ENCODE data around the gene PILRA. TPM values are rescaled to one million over a fixed set of nuclear protein-coding genes. Genes with fewer than 3 reads are reported as not detected.

Gene PILRA
- total RNA-seq, 1 experiment from 2014 or later, result 3.2 TPM

DNA sequence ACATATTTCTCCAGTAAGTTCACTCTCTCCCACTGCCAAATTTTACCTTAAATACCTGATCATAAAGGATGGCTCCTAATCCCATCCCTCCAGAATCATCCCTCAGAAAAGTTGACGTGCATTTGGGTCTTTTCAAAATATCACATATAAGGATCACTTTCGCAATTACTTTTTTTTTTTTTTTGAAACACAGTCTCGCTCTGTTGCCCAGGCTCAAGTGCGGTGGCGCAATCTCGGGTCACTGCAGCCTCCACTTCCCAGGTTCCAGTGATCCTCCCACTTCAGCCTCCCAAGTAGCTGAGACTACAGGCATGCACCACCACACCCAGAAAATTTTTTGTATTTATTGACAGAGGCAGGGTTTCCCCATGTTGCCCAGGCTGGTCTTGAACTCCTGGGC is 37.8 kb downstream of the PILRA start:
- Histone ChIP-seq H3K9me3 (ENCODE audit: control insufficient read depth, low read depth, low read length) (no peaks in the 10 kb centered on the region), H3K9ac (ENCODE audit: extremely low read depth, insufficient read length, low read length) (no peak overlapping the region), H3K56ac (ENCODE audit: insufficient read length, low read depth, low read length) (no peak overlapping the region), H4K20me1 (ENCODE audit: control insufficient read depth, insufficient read depth, insufficient read length) (no peaks in the 10 kb centered on the region), H3K79me1 (ENCODE audit: insufficient read depth, low read depth, low read length, poor library complexity, severe bottlenecking) (no peaks in the 10 kb centered on the region), H2BK5ac (ENCODE audit: insufficient read length, low read length) (no peak overlapping the region), H2AK5ac (ENCODE audit: insufficient read length, low read length) (no peak overlapping the region), H3K27me3 (ENCODE audit: insufficient read depth, low read length) (no peaks in the 10 kb centered on the region), H2BK20ac (ENCODE audit: low read depth, low read length, poor library complexity, severe bottlenecking) (no peak overlapping the region), H3K79me2 (ENCODE audit: insufficient read depth, low read length) (no peaks in the 10 kb centered on the region), H2BK120ac (ENCODE audit: low read depth, low read length, poor library complexity, severe bottlenecking) (no peak overlapping the region), H3K27ac (ENCODE audit: insufficient read length, low read depth, low read length) (no peak overlapping the region), H4K5ac (ENCODE audit: insufficient read length, low read depth, low read length) (no peak overlapping the region), H3K14ac (ENCODE audit: insufficient read depth, low read length) (no peak overlapping the region), H3K23ac (ENCODE audit: insufficient read length, low read depth, low read length) (no peak overlapping the region), H4K8ac (replicated peaks; ENCODE audit: insufficient read length, low read depth, low read length) (no peak overlapping the region), H2BK15ac (ENCODE audit: low read depth, low read length) (no peak overlapping the region), H2BK12ac (ENCODE audit: insufficient read length, low read depth, low read length) (no peak overlapping the region), H2AFZ (ENCODE audit: low read length) (no peak overlapping the region), H3K23me2 (ENCODE audit: insufficient read length, low read depth, low read length, poor library complexity, severe bottlenecking) (no peaks in the 10 kb centered on the region), H3K4me2 (ENCODE audit: insufficient read depth, insufficient read length, low read length) (no peak overlapping the region), H4K91ac (ENCODE audit: insufficient read length, low read depth, low read length) (no peak overlapping the region), H3K4me1 (ENCODE audit: insufficient read depth, low read length) (no peaks in the 10 kb centered on the region), H3K4ac (ENCODE audit: low read depth, low read length) (no peak overlapping the region), H3T11ph (ENCODE audit: low read length) (no peak overlapping the region), H3K18ac (ENCODE audit: insufficient read length, low read depth, low read length) (no peak overlapping the region)
- H3K27ac Mint-ChIP-seq, result no peak overlapping the region
- TF ChIP-seq, protein P1, sequence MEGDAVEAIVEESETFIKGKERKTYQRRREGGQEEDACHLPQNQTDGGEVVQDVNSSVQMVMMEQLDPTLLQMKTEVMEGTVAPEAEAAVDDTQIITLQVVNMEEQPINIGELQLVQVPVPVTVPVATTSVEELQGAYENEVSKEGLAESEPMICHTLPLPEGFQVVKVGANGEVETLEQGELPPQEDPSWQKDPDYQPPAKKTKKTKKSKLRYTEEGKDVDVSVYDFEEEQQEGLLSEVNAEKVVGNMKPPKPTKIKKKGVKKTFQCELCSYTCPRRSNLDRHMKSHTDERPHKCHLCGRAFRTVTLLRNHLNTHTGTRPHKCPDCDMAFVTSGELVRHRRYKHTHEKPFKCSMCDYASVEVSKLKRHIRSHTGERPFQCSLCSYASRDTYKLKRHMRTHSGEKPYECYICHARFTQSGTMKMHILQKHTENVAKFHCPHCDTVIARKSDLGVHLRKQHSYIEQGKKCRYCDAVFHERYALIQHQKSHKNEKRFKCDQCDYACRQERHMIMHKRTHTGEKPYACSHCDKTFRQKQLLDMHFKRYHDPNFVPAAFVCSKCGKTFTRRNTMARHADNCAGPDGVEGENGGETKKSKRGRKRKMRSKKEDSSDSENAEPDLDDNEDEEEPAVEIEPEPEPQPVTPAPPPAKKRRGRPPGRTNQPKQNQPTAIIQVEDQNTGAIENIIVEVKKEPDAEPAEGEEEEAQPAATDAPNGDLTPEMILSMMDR (conservative IDR thresholded peaks at IDR 0.05), result no peak
- WGBS (ENCODE audit: extremely low coverage, insufficient read length, low lambda C conversion rate), result no CpG with 5 or more reads among the region's 6 CpGs
- no peak overlapping the region for H3K4me3 Mint-ChIP-seq
- H3K36me3 Mint-ChIP-seq (ENCODE audit: insufficient read depth in 1 of 3, low read depth in 3 of 3), result no peaks in the 10 kb centered on the region
- peaks cover 0 to 3% of the 10 kb centered on the region in 2 experiments; a peak in 1 of 4 replicates for H3K4me1 Mint-ChIP-seq
- peaks cover 9% of the 10 kb centered on the region for H3K27me3 Mint-ChIP-seq (ENCODE audit: low read depth)
- no peak for DNase-seq
- no peaks in the 10 kb centered on the region for H3K9me3 Mint-ChIP-seq

All from H9 (cell line).